ENCODE results near the gene TMPRSS7.

The TMPRSS7 gene

GRCh38 chr3:112074006-112074405 is 39.5 kb downstream of the TMPRSS7 start:
- Histone ChIP-seq H3K9ac (ENCODE audit: low read depth, low read length) (peak overlapping the region; percentile 64), H3K36me3 (ENCODE audit: insufficient read depth, low read length) (no peaks in the 10 kb centered on the region), H3K4me1 (ENCODE audit: control insufficient read depth, insufficient read depth, low read length) (peaks cover 23% of the 10 kb centered on the region), H3K4me2 (ENCODE audit: low read length) (peak overlapping the region; percentile 69), H3K27me3 (ENCODE audit: control insufficient read depth, insufficient read depth, low read length) (no peaks in the 10 kb centered on the region), H3K4me3 (ENCODE audit: low read length) (peak overlapping the region; percentile 47), H3K9me3 (replicated peaks; ENCODE audit: low read length) (no peaks in the 10 kb centered on the region)

GRCh38 chr3:112074616-112075497 is 40.3 kb downstream of the TMPRSS7 start:
- H3K9me3 ChIP-seq (replicated peaks; ENCODE audit: low read length): no peaks in the 10 kb centered on the region
- peak overlapping the region; percentile 69 for H3K4me2 ChIP-seq (ENCODE audit: low read length)
- no peaks in the 10 kb centered on the region for H3K27me3 ChIP-seq (ENCODE audit: control insufficient read depth, insufficient read depth, low read length)
- H3K9ac ChIP-seq (ENCODE audit: low read depth, low read length): peak overlapping the region; percentile 64
- peak overlapping the region; percentile 47 for H3K4me3 ChIP-seq (ENCODE audit: low read length)
- H3K36me3 ChIP-seq (ENCODE audit: insufficient read depth, low read length): no peaks in the 10 kb centered on the region
- H3K4me1 ChIP-seq (ENCODE audit: control insufficient read depth, insufficient read depth, low read length): peaks cover 23% of the 10 kb centered on the region

GRCh38 chr3:112078125-112079083 is 43.9 kb downstream of the TMPRSS7 start:
- H3K9me3 ChIP-seq (replicated peaks; ENCODE audit: low read length): no peaks in the 10 kb centered on the region
- no peak overlapping the region for H3K9ac ChIP-seq (ENCODE audit: low read depth, low read length)
- H3K36me3 ChIP-seq (ENCODE audit: insufficient read depth, low read length): no peaks in the 10 kb centered on the region
- no peaks in the 10 kb centered on the region for H3K27me3 ChIP-seq (ENCODE audit: control insufficient read depth, insufficient read depth, low read length)
- H3K4me2 ChIP-seq (ENCODE audit: low read length): no peak overlapping the region
- H3K4me3 ChIP-seq (ENCODE audit: low read length): no peak overlapping the region
- H3K4me1 ChIP-seq (ENCODE audit: control insufficient read depth, insufficient read depth, low read length): peaks cover 23% of the 10 kb centered on the region

- H3K4me1 ChIP-seq (ENCODE audit: control insufficient read depth, insufficient read depth, low read length): peaks cover 19% of the 10 kb centered on the region
- H3K27me3 ChIP-seq (ENCODE audit: control insufficient read depth, insufficient read depth, low read length): no peaks in the 10 kb centered on the region
- H3K36me3 ChIP-seq (ENCODE audit: insufficient read depth, low read length): no peaks in the 10 kb centered on the region
- no peaks in the 10 kb centered on the region for H3K9me3 ChIP-seq (replicated peaks; ENCODE audit: low read length)
- H3K4me2 ChIP-seq (ENCODE audit: low read length): no peak overlapping the region
- no peak overlapping the region for H3K9ac ChIP-seq (ENCODE audit: low read depth, low read length)
- H3K4me3 ChIP-seq (ENCODE audit: low read length): no peak overlapping the region
Measured at GRCh38 chr3:112083239-112083638, 48.7 kb downstream of the TMPRSS7 start.

GRCh38 chr3:112084980-112085705 is 50.6 kb downstream of the TMPRSS7 start:
- H3K9ac ChIP-seq (ENCODE audit: low read depth, low read length): no peak overlapping the region
- H3K36me3 ChIP-seq (ENCODE audit: insufficient read depth, low read length): no peaks in the 10 kb centered on the region
- H3K27me3 ChIP-seq (ENCODE audit: control insufficient read depth, insufficient read depth, low read length): no peaks in the 10 kb centered on the region
- H3K4me1 ChIP-seq (ENCODE audit: control insufficient read depth, insufficient read depth, low read length): peaks cover 19% of the 10 kb centered on the region
- H3K9me3 ChIP-seq (replicated peaks; ENCODE audit: low read length): no peaks in the 10 kb centered on the region
- no peak overlapping the region for H3K4me3 ChIP-seq (ENCODE audit: low read length)
- no peak overlapping the region for H3K4me2 ChIP-seq (ENCODE audit: low read length)

- Histone ChIP-seq H3K4me1 (ENCODE audit: control insufficient read depth, insufficient read depth, low read length) (peaks cover 20% of the 10 kb centered on the region), H3K36me3 (ENCODE audit: insufficient read depth, low read length) (no peaks in the 10 kb centered on the region), H3K4me2 (ENCODE audit: low read length) (peak overlapping the region; percentile 99), H3K4me3 (ENCODE audit: low read length) (peak overlapping the region; percentile 91), H3K9me3 (replicated peaks; ENCODE audit: low read length) (no peaks in the 10 kb centered on the region), H3K27me3 (ENCODE audit: control insufficient read depth, insufficient read depth, low read length) (no peaks in the 10 kb centered on the region), H3K9ac (ENCODE audit: low read depth, low read length) (peak overlapping the region; percentile 85)
Measured at GRCh38 chr3:112085735-112086075, 51.2 kb downstream of the TMPRSS7 start.

GRCh38 chr3:112086076-112086854 is 51.7 kb downstream of the TMPRSS7 start, which contains the start of gene C3orf52:
Gene C3orf52, plus strand, starts transcription at chr3:112086389. Its CDS starts 19 bp downstream, at chr3:112086408.
- H3K27me3 ChIP-seq (ENCODE audit: control insufficient read depth, insufficient read depth, low read length): no peaks in the 10 kb centered on the region
- peak within 1 kb of the TSS; percentile 85 for H3K9ac ChIP-seq (ENCODE audit: low read depth, low read length)

GRCh38 chr3:112086875-112087524 is 52.5 kb downstream of the TMPRSS7 start:
- Histone ChIP-seq H3K9me3 (replicated peaks; ENCODE audit: low read length) (no peaks in the 10 kb centered on the region), H3K4me2 (ENCODE audit: low read length) (peak overlapping the region; percentile 99), H3K36me3 (ENCODE audit: insufficient read depth, low read length) (no peaks in the 10 kb centered on the region), H3K4me1 (ENCODE audit: control insufficient read depth, insufficient read depth, low read length) (peaks cover 24% of the 10 kb centered on the region), H3K4me3 (ENCODE audit: low read length) (peak overlapping the region; percentile 91), H3K9ac (ENCODE audit: low read depth, low read length) (peak overlapping the region; percentile 85), H3K27me3 (ENCODE audit: control insufficient read depth, insufficient read depth, low read length) (no peaks in the 10 kb centered on the region)

More at GRCh38 chr3:112086076-112086854, 51.7 kb downstream of the TMPRSS7 start, which contains the start of gene C3orf52:
- H3K4me3 ChIP-seq (ENCODE audit: low read length): peak within 1 kb of the TSS; percentile 91
- no peaks in the 10 kb centered on the region for H3K9me3 ChIP-seq (replicated peaks; ENCODE audit: low read length)
- peak within 1 kb of the TSS; percentile 99 for H3K4me2 ChIP-seq (ENCODE audit: low read length)
- H3K4me1 ChIP-seq (ENCODE audit: control insufficient read depth, insufficient read depth, low read length): peaks cover 24% of the 10 kb centered on the region
- H3K36me3 ChIP-seq (ENCODE audit: insufficient read depth, low read length): no peaks in the 10 kb centered on the region

- peak overlapping the region; percentile 99 for H3K4me2 ChIP-seq (ENCODE audit: low read length)
- no peaks in the 10 kb centered on the region for H3K27me3 ChIP-seq (ENCODE audit: control insufficient read depth, insufficient read depth, low read length)
- H3K36me3 ChIP-seq (ENCODE audit: insufficient read depth, low read length): no peaks in the 10 kb centered on the region
- H3K4me3 ChIP-seq (ENCODE audit: low read length): peak overlapping the region; percentile 28
- H3K9me3 ChIP-seq (replicated peaks; ENCODE audit: low read length): no peaks in the 10 kb centered on the region
- H3K9ac ChIP-seq (ENCODE audit: low read depth, low read length): no peak overlapping the region
- peaks cover 29% of the 10 kb centered on the region for H3K4me1 ChIP-seq (ENCODE audit: control insufficient read depth, insufficient read depth, low read length)
Measured at GRCh38 chr3:112087746-112088145, 53.2 kb downstream of the TMPRSS7 start.

GRCh38 chr3:112088944-112089343 is 54.4 kb downstream of the TMPRSS7 start:
- Histone ChIP-seq H3K4me1 (ENCODE audit: control insufficient read depth, insufficient read depth, low read length) (peaks cover 34% of the 10 kb centered on the region), H3K4me3 (ENCODE audit: low read length) (no peak overlapping the region), H3K36me3 (ENCODE audit: insufficient read depth, low read length) (no peaks in the 10 kb centered on the region), H3K4me2 (ENCODE audit: low read length) (no peak overlapping the region), H3K9me3 (replicated peaks; ENCODE audit: low read length) (no peaks in the 10 kb centered on the region), H3K9ac (ENCODE audit: low read depth, low read length) (no peak overlapping the region), H3K27me3 (ENCODE audit: control insufficient read depth, insufficient read depth, low read length) (no peaks in the 10 kb centered on the region)
